ENCODE measurements around the gene EFCAB6. TPM values are rescaled to one million over a fixed set of nuclear protein-coding genes. Genes with fewer than 3 reads are reported as not detected.

Gene EFCAB6
- total RNA-seq, 2 experiments from 2014 or later, result 0.13 TPM; not detected in 1

GRCh38 chr22:43782448-43782847 is 29.7 kb downstream of the EFCAB6 start:
- DNase-seq (ENCODE audit: low spot score), result no peak
- Histone ChIP-seq H2AFZ (ENCODE audit: low read length) (no peak overlapping the region), H3K4me3 (ENCODE audit: low read depth, low read length, poor library complexity, severe bottlenecking) (no peak overlapping the region), H3K9me2 (ENCODE audit: insufficient read depth, low read length) (no peaks in the 10 kb centered on the region), H3K36me3 (ENCODE audit: insufficient read depth, low read length) (no peaks in the 10 kb centered on the region), H3K9me3 (ENCODE audit: low read length) (no peaks in the 10 kb centered on the region), H3K27ac (ENCODE audit: low read depth, low read length, poor library complexity, severe bottlenecking) (no peak overlapping the region), H3K4me2 (ENCODE audit: low read length) (no peak overlapping the region), H3K79me2 (ENCODE audit: insufficient read depth, low read depth, low read length) (no peaks in the 10 kb centered on the region), H4K20me1 (ENCODE audit: insufficient read depth, low read length) (no peaks in the 10 kb centered on the region), H3K4me1 (ENCODE audit: insufficient read depth, low read length, poor library complexity, severe bottlenecking) (no peaks in the 10 kb centered on the region)
- no TSS peak for BruUV-seq (replicated peaks)
- POLR2A ChIA-PET, result no interaction called here
- CTCF ChIA-PET (ENCODE audit: unreplicated experiment), result no interaction called here
- TF ChIP-seq EZH2phosphoT487 (IDR thresholded peaks at IDR 0.05; ENCODE audit: borderline replicate concordance, low read depth, low read length), result no peak
- intact Hi-C loops (cut with micrococcal nuclease; ENCODE audit: unreplicated experiment), result no loop called here

GRCh38 chr22:43777286-43777685 is 34.8 kb downstream of the EFCAB6 start:
- no TSS peak for BruUV-seq (replicated peaks)
- H2AFZ ChIP-seq (ENCODE audit: low read length), result no peak overlapping the region
- intact Hi-C loops (cut with micrococcal nuclease; ENCODE audit: unreplicated experiment), result no loop called here
- H3K27ac ChIP-seq (ENCODE audit: low read depth, low read length, poor library complexity, severe bottlenecking), result no peak overlapping the region
- no peaks in the 10 kb centered on the region for H3K9me2 ChIP-seq (ENCODE audit: insufficient read depth, low read length)
- no peaks in the 10 kb centered on the region for H3K36me3 ChIP-seq (ENCODE audit: insufficient read depth, low read length)
- no peak overlapping the region for H3K4me2 ChIP-seq (ENCODE audit: low read length)
- CTCF ChIA-PET (ENCODE audit: unreplicated experiment), result no interaction called here
- TF ChIP-seq CTCF (conservative IDR thresholded peaks at IDR 0.05; ENCODE audit: low read length) (no peak), EZH2phosphoT487 (IDR thresholded peaks at IDR 0.05; ENCODE audit: borderline replicate concordance, low read depth, low read length) (no peak)
- no peaks in the 10 kb centered on the region for H3K9me3 ChIP-seq (ENCODE audit: low read length)
- no peaks in the 10 kb centered on the region for H3K4me1 ChIP-seq (ENCODE audit: insufficient read depth, low read length, poor library complexity, severe bottlenecking)
- DNase-seq (ENCODE audit: low spot score), result no peak
- H3K79me2 ChIP-seq (ENCODE audit: insufficient read depth, low read depth, low read length), result no peaks in the 10 kb centered on the region
- H4K20me1 ChIP-seq (ENCODE audit: insufficient read depth, low read length), result no peaks in the 10 kb centered on the region
- POLR2A ChIA-PET, result interaction anchor here (0.9 kb wide), 1 partner anchor 231 kb away, joined by 4 read pairs; no protein-coding TSS in a partner anchor
- no peak overlapping the region for H3K4me3 ChIP-seq (ENCODE audit: low read depth, low read length, poor library complexity, severe bottlenecking)

GRCh38 chr22:43776081-43776670 is 35.9 kb downstream of the EFCAB6 start:
- H2AFZ ChIP-seq (ENCODE audit: low read length), result no peak overlapping the region
- no peaks in the 10 kb centered on the region for H3K9me2 ChIP-seq (ENCODE audit: insufficient read depth, low read length)
- no peak for DNase-seq (ENCODE audit: low spot score)
- H3K36me3 ChIP-seq (ENCODE audit: insufficient read depth, low read length), result no peaks in the 10 kb centered on the region
- H3K4me3 ChIP-seq (ENCODE audit: low read depth, low read length, poor library complexity, severe bottlenecking), result no peak overlapping the region
- intact Hi-C loops (cut with micrococcal nuclease; ENCODE audit: unreplicated experiment), result no loop called here
- no TSS peak for BruUV-seq (replicated peaks)
- TF ChIP-seq EZH2phosphoT487 (IDR thresholded peaks at IDR 0.05; ENCODE audit: borderline replicate concordance, low read depth, low read length) (no peak), CTCF (conservative IDR thresholded peaks at IDR 0.05; ENCODE audit: low read length) (no peak)
- H4K20me1 ChIP-seq (ENCODE audit: insufficient read depth, low read length), result no peaks in the 10 kb centered on the region
- no peaks in the 10 kb centered on the region for H3K79me2 ChIP-seq (ENCODE audit: insufficient read depth, low read depth, low read length)
- H3K4me1 ChIP-seq (ENCODE audit: insufficient read depth, low read length, poor library complexity, severe bottlenecking), result no peaks in the 10 kb centered on the region
- POLR2A ChIA-PET, result no interaction called here
- CTCF ChIA-PET (ENCODE audit: unreplicated experiment), result no interaction called here
- H3K27ac ChIP-seq (ENCODE audit: low read depth, low read length, poor library complexity, severe bottlenecking), result no peak overlapping the region
- no peaks in the 10 kb centered on the region for H3K9me3 ChIP-seq (ENCODE audit: low read length)
- no peak overlapping the region for H3K4me2 ChIP-seq (ENCODE audit: low read length)
